GM21381 (cell line): ENCODE results near the gene COX6B1.
"Not testable (repeated sequence)": the region's sequence is repeated elsewhere in the genome, so short reads cannot be mapped to it uniquely, and the experiment has no call there.

Source experiments
- ATAC-seq: cut with Tn5 transposase; IDR thresholded peaks from one replicate; pipeline ENCODE4 v1.9.1; 2021; ENCODE audit warnings: mild to moderate bottlenecking, moderate library complexity; ENCODE audit not compliant: unreplicated experiment

COX6B1 gene, protein sequence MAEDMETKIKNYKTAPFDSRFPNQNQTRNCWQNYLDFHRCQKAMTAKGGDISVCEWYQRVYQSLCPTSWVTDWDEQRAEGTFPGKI

DNA sequence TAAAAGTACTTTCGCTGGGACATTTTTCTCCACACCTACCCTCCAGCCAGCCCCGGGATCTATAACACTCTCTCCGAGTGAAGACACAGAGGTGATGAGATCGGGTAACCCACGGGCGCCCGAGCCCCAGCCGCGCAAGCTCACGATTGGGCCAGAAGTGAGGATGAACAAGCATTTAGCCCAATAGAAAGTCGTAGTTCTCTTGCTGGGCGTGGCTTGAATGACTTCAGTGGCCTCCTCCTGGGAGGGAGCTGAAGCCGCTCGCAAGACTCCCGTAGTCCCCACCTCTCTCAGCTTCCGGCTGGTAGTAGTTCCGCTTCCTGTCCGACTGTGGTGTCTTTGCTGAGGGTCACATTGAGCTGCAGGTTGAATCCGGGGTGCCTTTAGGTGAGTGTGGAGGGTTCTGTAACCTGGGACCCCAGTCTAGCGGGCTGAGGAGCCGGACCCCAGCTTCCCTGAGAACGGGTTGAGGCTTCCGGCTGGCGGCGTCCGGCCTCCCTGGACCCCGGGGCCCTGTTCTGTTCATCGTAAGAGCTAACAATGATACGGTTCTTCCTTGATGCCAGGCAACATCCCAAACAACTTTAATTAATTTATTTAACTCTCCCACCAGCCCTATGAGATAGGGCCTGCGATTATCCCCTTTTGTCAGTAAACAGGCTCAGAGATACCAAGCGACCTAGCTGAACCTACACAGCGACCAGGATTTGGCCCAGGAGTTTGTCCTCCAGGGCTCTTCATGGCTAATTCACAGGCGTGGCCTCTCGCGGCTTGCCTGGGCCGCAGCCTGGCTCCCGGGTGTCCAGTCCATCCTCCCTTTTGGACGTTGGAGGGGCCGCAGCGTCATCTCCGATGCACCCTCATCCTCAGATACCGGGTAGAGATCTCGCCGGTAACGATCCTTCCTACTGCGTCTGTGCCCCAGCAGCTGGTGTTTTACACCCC lies at the start of gene COX6B1:
Gene COX6B1, plus strand, starts transcription at position 307 of the 945 bp plus-strand sequence. CDS start 2,921 bp downstream, outside the sequence.
- ATAC-seq = peak; percentile 53

DNA sequence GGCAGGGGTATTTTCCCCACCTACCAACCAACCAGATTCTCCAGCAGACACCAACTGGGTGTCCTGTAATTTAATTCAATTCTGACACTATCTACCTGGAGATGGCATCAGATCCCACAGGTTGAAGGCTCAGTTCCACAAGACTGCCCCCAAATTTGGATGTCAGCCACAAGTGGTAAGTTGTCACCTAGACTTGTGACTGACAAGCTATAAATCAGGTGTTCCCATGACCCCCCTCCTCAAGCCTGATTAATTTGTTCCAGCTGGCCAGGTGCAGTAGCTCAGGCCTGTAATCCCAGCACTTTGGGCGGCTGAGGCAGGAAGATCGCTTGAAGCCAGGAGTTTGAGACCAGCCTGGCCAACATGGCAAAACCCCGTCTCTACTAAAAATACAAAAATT lies 46.2 kb upstream of the COX6B1 start:
- ATAC-seq = no peak

DNA sequence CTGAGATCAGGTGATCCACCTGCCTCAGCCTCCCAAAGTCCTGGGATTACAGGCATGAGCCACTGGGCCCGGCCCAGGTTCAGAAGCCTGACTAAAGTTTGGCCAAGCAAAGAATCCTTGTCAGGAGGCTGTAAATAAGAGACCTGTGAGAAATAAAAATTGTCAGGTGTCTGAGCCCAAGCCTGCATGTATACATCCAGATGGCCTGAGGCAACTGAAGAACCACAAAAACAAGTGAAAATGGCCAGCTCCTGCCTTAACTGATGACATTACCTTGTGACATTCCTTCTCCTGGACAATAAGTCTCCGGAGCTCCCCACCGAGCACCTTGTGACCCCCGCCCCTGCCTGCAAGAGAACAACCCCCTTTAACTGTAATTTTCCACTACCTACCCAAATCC lies 43.7 kb upstream of the COX6B1 start:
- not testable (repeated sequence) for ATAC-seq

DNA sequence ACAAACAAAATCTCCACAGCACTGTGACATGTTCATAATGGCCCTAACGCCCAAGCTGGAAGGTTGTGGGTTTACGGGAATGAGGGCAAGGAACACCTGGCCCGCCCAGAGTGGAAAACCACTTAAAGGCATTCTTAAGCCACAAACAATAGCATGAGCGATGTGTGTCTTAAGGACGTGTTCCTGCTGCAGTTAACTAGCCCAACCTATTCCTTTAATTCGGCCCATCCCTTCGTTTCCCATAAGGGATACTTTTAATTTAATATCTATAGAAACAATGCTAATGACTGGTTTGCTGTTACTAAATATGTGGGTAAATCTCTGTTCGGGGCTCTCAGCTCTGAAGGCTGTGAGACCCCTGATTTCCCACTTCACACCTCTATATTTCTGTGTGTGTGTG lies 41.0 kb upstream of the COX6B1 start:
- not testable (repeated sequence) for ATAC-seq

DNA sequence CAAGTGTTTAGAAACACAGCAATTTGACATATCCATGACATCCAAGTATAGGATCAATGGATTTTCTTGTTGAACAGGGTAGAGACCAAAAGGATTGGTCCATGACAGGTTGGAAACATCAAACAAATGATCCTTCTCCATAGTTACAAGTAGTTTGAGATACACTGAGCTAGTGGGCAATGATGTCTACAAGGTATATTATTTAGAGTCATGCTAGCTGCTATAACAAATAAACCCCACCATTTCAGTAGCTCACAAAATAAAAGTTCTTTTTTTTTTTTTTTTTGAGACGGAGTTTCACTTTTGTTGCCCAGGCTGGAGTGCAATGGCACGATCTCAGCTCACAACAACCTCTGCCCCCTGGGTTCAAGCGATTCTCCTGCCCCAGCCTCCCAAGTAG lies 40.5 kb upstream of the COX6B1 start:
- no peak for ATAC-seq

DNA sequence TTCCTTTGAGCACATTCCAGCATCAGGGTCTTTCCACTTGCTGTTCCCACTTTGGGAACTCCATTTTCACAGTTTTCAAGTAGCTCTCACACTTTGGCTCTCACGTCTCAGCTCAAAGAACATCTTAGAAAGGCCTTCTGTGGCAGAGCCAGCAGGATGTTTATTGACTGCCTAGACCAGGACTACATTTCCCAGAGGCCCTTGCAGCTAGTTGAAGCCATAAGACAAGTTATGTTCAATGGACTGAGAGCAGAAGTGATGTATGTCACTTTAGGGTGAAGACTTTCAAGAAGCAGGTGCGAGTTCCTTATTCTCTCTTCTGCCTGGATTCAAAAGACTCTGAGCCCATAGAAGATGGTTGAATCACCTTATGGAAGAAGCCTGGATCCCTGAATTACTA lies 39.9 kb upstream of the COX6B1 start:
- no peak for ATAC-seq

DNA sequence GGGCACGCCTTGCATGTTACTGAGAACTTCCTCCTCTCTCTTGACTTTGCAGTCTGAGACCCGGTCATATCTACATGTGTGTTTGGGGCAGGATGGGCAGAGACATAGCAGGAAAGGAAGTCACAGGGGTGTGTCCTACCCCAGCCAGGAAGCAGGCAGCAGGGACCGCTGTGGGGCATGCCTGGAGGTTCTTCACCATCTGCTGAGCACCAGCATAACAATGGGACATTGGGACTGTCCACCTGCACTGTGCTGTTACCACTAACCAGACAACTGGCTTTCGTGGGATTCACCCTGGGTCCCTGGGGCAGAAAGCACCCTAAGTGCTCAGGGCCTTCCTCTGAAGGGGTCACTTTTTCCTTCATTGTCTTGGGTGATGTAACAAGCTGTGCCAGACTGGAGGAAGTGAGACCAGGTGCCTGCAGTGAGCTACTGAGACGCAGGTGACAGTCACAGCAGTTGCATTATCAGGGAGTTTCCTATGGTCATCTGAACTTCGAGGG lies 38.2 kb upstream of the COX6B1 start:
- no peak for ATAC-seq

DNA sequence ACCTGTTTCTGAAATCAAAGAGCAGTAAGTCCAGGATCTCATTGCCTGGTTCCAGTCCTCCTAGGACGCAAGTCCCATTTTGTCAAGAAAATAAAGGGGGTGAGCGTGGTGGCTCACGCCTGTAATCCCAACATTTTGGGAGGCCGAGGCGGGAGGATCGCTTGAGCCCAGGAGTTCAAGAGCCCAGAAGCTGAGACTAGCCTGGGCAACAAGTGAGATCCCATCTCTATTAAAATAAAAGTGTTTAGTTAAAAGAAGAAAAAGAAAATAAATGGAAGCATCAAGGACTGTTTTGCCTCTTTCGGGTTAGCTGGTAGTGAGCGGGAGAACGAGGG lies 35.9 kb upstream of the COX6B1 start:
- ATAC-seq = no peak

DNA sequence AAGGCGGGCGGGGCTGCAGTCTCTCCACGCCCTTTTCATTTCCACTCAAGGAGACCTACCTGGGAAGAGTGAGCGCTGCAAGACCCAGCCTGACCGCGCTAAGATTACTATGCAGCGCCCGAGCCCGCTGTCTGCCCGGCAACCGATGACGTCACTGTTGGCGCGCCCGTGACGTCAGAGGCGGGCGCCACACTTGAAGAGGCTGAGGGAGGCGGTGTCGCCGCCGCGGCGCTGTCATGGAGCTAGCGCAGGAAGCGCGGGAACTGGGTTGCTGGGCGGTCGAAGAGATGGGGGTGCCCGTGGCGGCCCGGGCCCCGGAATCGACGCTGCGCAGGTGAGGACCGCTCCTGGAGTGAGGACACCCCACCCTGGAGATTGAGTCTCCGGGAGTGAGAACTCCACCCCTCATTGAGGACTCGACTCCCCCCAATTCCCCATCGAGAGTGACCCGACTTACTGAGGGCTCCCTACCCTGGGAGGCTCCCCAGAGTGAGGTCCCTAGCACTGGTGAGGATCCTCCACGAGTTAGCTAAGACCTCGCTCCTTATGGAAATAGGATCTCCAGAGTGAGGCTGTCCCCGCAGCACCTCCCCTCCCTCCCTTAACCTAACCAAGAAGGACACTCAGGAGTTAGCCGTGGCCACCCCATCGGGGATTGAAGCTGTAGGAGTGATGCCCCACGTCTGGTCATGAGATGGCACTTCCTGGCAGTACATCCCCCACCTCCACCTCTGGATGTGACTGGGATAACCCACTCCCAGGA lies 35.4 kb upstream of the COX6B1 start, which contains the start of gene HAUS5:
Gene HAUS5, plus strand, starts transcription at position 177 of the 763 bp plus-strand sequence. Its CDS starts 60 bp downstream, at position 237.
- peak; percentile 74 for ATAC-seq

DNA sequence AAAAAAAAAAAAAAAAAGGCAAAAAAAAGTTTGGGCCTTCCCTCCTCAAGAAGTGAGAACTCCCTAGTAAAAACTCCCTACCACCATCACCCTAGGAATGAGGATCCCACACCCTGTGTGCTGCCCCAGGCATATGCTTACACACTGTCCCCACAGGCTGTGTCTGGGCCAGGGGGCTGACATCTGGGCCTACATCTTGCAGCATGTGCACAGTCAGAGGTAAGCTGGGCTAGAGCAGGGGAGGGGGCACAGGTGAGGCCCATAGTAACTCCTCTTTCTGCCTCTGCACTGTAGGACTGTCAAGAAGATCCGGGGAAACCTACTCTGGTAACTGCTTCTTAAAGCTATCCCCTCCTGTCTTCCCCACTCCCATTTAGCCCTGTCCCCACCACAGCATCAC lies 34.5 kb upstream of the COX6B1 start:
- ATAC-seq = no peak

DNA sequence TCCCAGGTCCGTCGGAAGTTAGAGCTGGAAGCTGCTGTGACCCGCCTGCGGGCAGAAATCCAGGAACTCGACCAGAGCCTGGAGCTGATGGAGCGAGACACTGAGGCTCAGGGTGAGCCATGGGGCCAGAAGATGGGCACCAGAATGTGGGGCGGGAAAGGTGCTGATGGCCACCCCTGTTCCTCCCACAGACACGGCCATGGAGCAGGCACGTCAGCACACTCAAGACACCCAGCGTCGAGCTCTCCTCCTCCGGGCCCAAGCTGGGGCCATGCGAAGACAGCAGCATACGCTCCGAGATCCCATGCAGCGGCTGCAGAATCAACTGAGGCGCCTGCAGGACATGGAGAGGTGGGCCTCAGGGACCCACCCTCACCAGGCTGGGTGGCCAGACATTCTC lies 33.1 kb upstream of the COX6B1 start:
- ATAC-seq = no peak

DNA sequence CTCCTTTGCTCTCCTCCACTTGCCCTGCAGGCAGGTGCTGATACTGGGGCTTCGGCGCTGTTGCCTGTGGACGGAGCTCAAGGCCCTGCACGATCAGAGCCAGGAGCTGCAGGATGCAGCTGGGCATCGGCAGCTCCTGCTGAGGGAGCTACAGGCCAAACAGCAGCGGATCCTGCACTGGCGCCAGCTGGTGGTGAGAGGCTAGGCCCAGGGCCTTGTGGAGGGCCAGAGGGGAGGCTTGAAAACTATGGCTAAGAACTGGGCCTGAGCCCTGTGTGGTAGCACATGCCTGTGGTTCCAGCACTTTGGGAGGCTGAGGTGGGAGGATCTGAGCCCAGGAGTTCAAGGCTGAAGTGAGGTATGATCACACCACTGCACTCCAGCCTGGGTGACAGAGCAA lies 29.3 kb upstream of the COX6B1 start:
- no peak for ATAC-seq

DNA sequence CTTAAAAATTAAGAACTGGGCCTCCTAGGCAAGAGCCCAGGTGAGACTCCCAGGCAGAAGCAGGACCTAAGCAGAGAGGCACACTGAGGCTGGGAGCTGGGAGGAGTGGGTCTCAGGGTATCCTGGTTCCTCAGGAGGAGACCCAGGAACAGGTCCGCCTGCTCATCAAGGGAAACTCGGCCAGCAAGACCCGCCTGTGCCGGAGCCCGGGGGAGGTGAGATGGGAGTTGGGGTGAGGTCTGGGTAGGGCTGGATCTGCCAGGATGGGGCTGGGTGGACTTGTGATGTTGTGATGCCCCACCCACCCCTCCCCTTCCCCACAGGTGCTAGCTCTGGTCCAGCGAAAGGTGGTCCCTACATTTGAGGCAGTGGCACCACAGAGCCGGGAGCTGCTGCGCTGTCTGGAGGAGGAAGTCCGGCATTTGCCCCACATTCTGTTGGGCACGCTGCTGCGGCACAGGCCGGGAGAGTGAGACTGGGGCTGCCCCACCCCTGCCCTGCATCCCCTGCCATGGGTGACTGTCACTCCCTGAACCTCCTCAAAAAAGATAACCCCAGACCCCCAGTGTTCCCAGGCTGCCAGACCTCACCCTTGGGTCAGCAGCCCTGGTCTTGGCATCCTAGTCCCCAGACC lies 28.7 kb upstream of the COX6B1 start:
- ATAC-seq = no peak

DNA sequence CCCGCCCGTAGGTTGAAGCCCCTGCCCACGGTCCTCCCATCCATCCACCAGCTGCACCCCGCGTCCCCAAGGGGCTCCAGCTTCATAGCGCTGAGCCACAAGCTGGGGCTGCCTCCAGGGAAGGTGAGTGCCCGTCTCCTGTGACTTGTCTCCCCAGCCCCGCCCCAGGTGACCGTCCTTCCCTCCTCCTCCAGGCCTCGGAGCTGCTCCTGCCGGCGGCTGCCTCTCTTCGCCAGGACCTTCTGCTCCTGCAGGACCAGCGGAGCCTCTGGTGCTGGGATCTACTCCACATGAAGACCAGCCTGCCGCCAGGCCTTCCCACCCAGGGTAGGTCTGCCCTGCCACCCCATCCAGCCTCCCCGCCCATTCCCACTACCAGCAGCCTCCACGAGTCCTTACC lies 28.1 kb upstream of the COX6B1 start:
- no peak for ATAC-seq

DNA sequence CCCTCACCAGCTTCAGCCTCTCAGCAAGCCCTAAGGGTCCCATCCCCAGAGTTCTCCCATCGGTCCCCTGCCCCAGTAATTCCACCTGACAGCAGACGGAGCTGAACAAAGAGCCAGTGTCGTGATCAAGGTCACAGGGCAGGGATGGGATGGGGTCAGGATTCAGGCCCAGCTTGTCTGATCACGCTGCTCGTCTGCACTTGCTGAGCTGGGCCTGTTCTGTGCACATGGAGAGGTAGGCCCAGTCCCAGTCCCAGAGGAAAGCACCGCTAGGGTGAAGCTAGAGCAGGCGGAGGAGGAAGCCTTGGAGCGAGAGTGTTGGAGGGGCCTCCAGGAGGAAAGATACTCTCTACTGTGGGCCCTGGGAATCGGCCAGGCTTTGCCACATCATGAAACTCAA lies 26.4 kb upstream of the COX6B1 start:
- no peak for ATAC-seq

DNA sequence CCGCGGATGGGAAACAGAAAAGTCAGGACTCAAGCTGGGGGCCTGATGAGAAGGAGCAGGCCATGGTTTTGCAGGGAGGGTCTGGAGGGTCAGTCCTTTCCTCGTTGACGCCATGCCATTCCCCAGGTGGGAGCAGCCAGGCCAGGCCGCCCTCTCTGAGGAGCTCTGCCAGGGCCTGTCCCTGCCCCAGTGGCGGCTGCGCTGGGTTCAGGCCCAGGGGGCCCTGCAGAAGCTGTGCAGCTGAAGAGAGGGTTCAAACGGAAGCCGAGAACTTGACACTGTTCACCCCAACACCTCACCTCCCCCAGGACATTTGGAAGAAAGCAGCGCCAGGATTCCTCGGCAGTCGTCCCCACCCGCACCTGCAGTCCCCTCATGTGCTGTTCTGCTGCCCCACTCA lies 25.4 kb upstream of the COX6B1 start:
- no peak for ATAC-seq

DNA sequence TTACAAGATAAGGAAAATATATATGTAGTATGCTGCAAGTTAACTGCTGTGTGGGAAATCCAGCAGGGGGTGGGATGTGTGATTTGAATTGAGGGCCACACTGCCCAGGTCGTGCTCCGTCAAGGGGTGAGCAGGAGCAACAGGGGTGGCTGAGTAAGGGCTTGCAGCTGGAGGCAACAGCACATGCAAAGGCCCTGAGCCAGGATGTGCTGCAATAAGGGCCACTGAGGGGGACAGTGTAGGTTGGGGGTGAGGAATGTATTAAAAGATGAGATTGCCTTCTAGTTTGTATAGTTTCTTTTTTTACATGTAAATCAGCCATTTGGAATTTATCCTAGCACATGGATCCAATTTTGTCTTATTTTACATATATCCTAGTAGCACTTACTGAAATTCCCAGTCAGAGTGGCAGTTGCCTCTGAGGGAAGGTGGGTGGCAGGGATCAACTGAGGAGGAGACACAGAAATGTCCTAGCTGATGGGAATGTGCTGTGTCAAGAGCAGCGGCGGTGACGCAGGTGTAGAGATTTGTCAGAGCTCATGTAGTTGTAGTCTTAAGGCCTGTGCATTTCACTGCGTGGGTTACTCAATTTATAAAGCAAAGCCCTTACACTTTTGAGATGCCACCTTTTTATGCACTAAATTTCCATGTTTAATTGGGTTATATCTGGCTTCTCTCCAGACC lies 24.7 kb upstream of the COX6B1 start:
- ATAC-seq = no peak

DNA sequence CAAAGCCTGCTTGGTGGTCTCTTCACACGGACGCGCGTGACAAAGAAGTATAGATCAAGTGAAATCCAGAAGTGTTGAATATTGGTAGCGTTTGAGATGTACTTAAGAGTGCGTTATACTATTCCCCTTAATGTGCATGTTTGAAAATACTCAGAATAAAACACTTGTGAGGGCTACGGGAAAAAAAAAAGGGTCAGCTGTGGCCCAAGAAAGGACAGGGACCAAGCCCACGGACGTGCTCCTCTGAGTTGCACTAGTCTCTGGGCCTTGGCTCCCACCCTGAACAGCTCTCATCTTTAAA lies 19.9 kb upstream of the COX6B1 start:
- ATAC-seq = no peak

DNA sequence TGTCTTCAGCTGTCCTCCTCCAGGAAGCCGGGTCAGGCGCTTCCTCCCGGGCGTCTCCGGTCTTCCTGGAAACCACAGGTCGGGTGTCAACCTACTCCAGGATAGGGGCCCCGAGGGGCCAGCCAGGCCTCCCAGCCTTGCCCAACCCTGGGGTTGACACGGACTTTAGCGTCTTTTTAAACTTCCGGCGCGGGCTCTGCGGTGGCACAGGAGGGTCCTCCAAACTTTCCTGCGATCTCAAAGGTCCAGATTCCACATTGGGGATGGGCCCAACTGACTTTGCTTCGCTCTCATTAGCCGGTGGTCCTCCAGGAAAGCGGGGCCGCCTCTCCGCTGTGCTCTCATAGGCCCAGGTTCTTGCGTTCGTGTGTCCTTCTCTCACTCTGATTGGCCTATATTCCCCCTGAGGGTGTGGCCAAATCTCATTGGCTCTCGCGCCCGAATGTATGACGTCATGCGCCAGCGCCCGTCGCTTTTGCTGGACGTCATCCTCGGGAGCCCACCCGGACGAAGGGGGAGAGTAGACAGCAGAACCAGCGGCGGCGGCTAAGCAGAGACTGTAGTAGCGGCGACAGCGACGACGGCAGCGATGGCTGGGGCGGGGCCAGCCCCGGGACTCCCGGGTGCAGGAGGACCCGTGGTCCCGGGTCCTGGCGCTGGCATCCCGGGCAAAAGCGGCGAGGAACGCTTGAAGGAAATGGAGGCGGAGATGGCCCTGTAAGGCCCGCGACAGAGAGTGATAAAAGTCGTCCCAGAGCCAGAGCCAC lies 19.4 kb upstream of the COX6B1 start, which contains the start of gene RBM42:
Gene RBM42, plus strand, starts transcription at position 472 of the 767 bp plus-strand sequence. Its CDS starts 118 bp downstream, at position 590.
- peak; percentile 96 for ATAC-seq

DNA sequence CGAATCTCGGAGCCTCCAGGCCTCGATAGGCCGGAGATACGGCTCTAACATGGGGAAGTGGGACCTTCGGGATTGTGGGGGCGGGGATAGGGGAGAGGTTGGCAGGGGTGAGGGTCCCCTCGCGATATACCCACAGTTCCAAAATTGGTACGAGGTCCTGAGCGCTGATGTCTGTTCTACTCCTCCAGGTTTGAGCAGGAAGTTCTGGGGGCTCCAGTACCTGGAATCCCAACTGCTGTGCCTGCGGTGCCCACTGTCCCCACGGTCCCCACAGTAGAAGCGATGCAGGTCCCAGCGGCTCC lies 18.8 kb upstream of the COX6B1 start:
- no peak for ATAC-seq
